Chondrocyte (in vitro differentiated cells): ENCODE measurements around the gene ABCA1. TPM values are rescaled to one million over a fixed set of nuclear protein-coding genes. Genes with fewer than 3 reads are reported as not detected.

Source experiments
- DNase-seq: peaks from one replicate; pipeline ENCODE4 v3.0.0; 2021; ENCODE audit warnings: mixed read lengths, low spot score
- H3K27ac Mint-ChIP-seq: one replicate; pipeline ENCODE4 v1.8.0; 2021; ENCODE audit warnings: mild to moderate bottlenecking, moderate library complexity, mixed read lengths; ENCODE audit not compliant: unreplicated experiment
- H3K27me3 Mint-ChIP-seq: 2 replicates; pipeline ENCODE4 v1.8.0; 2021; ENCODE audit warnings: low read depth, mixed read lengths
- H3K36me3 Mint-ChIP-seq: 2 replicates; pipeline ENCODE4 v1.8.0; 2021; ENCODE audit warnings: low read depth, mixed read lengths
- H3K4me1 Mint-ChIP-seq: 2 replicates; pipeline ENCODE4 v1.8.0; 2021; ENCODE audit warnings: low read depth, mild to moderate bottlenecking, mixed read lengths
- H3K4me3 Mint-ChIP-seq: one replicate; pipeline ENCODE4 v1.8.0; 2021; ENCODE audit warnings: mild to moderate bottlenecking, moderate library complexity, mixed read lengths; ENCODE audit not compliant: unreplicated experiment
- H3K9me3 Mint-ChIP-seq: 2 replicates; pipeline ENCODE4 v1.8.0; 2021; ENCODE audit warnings: low read depth, mixed read lengths
- total RNA-seq: library from RNA; stranded (reverse); gene quantifications from 3 replicates; pipeline ENCODE4 v1.2.1, GENCODE V29; 2021
- TF ChIP-seq, protein P1 (sequence below): fragments of 200-600 bp; sonication (generic); IDR thresholded peaks from 2 replicates; pipeline ENCODE4 v1.5.0; 2021; ENCODE audit warnings: antibody characterized with exemption, mild to moderate bottlenecking, moderate library complexity

The ABCA1 gene
- total RNA-seq, 1 donor from 2014 or later: 22.4 TPM

DNA sequence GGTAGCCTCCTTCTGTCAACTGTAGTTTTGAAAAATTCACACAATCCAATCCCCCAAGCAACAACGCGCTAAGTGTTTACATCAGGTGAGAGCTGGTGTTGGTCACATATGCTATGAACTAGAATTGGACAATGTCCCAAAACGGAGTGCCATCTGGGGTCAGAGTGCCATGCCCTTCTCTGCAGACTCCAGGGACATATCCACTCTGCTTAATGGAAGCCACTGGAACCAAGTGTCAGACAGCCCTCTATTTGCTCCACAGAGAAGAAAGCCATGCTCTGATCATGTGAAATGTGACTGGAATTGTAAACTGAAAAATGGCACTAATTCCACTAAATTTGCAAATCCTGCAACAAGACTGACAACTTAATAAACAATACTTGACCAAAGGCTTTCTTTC is 12.2 kb downstream of the ABCA1 start:
- Mint-ChIP-seq H3K27ac (no peak overlapping the region), H3K36me3 (no peaks in the 10 kb centered on the region), H3K4me3 (no peak overlapping the region), H3K4me1 (peaks cover 20% of the 10 kb centered on the region), H3K27me3 (no peaks in the 10 kb centered on the region), H3K9me3 (no peaks in the 10 kb centered on the region)
- TF ChIP-seq, protein P1, sequence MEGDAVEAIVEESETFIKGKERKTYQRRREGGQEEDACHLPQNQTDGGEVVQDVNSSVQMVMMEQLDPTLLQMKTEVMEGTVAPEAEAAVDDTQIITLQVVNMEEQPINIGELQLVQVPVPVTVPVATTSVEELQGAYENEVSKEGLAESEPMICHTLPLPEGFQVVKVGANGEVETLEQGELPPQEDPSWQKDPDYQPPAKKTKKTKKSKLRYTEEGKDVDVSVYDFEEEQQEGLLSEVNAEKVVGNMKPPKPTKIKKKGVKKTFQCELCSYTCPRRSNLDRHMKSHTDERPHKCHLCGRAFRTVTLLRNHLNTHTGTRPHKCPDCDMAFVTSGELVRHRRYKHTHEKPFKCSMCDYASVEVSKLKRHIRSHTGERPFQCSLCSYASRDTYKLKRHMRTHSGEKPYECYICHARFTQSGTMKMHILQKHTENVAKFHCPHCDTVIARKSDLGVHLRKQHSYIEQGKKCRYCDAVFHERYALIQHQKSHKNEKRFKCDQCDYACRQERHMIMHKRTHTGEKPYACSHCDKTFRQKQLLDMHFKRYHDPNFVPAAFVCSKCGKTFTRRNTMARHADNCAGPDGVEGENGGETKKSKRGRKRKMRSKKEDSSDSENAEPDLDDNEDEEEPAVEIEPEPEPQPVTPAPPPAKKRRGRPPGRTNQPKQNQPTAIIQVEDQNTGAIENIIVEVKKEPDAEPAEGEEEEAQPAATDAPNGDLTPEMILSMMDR: no peak
- no peak for DNase-seq

DNA sequence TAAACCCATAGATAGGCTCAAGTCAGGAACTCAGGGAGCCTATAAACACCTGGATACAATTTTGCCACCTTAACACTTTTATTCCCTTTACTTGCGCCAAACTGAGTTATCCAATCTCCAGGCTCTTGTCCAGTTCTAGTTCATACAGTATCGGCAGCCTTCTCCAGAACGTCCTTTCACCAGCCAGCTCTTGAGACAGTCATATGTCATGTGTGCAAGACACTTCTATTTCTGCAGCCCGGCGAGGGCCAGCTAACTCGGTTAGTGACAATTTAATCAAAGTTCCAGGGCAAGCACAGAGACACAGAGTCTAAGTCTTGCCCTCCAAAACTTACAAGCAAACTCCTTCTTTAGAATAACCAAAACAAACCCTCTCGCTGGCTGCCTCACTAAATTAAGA is 12.9 kb downstream of the ABCA1 start:
- H3K4me1 Mint-ChIP-seq: peaks cover 24% of the 10 kb centered on the region
- no peaks in the 10 kb centered on the region for H3K36me3 Mint-ChIP-seq
- no peak overlapping the region for H3K4me3 Mint-ChIP-seq
- no peaks in the 10 kb centered on the region for H3K27me3 Mint-ChIP-seq
- no peak for DNase-seq
- H3K27ac Mint-ChIP-seq: no peak overlapping the region
- no peaks in the 10 kb centered on the region for H3K9me3 Mint-ChIP-seq
- TF ChIP-seq, protein P1: no peak

DNA sequence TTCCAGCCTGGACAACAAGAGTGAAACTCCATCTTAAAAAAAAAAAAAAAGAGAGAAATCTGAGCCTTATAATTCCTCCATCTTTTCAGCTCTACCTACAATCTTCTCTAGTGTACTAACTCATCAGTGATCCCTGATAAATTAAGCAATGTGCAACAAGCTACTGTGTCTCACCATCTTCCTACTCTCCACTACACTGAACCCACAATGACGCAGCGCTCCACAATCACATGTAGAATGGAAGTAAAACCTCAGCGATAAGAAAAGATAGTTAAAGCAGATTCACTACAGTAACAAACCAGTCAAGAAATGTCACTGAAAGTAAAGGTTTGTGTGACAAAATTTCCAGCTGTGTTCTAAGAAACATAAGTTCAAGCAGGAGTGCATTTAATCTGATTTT is 13.5 kb downstream of the ABCA1 start:
- no peak for DNase-seq
- Mint-ChIP-seq H3K4me1 (peaks cover 25% of the 10 kb centered on the region), H3K9me3 (no peaks in the 10 kb centered on the region), H3K27ac (no peak overlapping the region), H3K36me3 (no peaks in the 10 kb centered on the region), H3K27me3 (no peaks in the 10 kb centered on the region), H3K4me3 (no peak overlapping the region)
- TF ChIP-seq, protein P1: no peak

GRCh38 chr9:104912606-104913005 is 15.3 kb downstream of the ABCA1 start:
- Mint-ChIP-seq H3K9me3 (no peaks in the 10 kb centered on the region), H3K4me1 (peaks cover 37% of the 10 kb centered on the region), H3K36me3 (no peaks in the 10 kb centered on the region), H3K27me3 (no peaks in the 10 kb centered on the region), H3K4me3 (no peak overlapping the region), H3K27ac (no peak overlapping the region)
- no peak for DNase-seq
- TF ChIP-seq, protein P1: no peak

DNA sequence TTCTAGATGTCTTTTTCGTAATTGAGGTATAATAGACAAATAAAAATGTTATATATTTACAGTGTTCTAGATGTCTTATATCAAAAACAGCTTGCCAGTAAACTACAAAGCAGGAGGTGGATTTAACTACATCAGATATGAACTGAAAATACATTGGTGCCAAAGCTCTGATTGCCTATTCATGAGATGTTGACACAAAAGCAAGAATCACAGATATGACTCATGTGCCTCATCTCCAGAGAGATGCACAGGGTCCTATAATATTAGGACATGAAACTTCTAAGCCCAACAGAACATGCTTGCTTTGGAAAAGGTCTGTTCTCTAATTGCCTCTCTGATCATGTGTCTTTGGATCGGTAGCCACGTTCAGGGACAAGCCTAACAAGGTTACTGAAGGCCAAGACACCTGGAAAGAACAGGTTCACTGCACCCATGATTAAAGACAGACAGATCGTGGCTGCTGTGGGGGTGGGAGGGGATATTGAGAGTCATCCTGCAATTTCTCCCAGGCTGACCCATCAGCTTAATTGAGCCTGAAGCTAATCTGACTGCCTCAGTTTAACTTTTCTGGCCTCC is 16.8 kb downstream of the ABCA1 start:
- no peaks in the 10 kb centered on the region for H3K9me3 Mint-ChIP-seq
- no peak overlapping the region for H3K27ac Mint-ChIP-seq
- no peak overlapping the region for H3K4me3 Mint-ChIP-seq
- no peaks in the 10 kb centered on the region for H3K27me3 Mint-ChIP-seq
- no peak for DNase-seq
- peaks cover 48% of the 10 kb centered on the region for H3K4me1 Mint-ChIP-seq
- TF ChIP-seq, protein P1: no peak
- H3K36me3 Mint-ChIP-seq: no peaks in the 10 kb centered on the region
